SIG-M5 (cell line): ENCODE data around the gene IMP4.
"Not testable (repeated sequence)": the region's sequence is repeated elsewhere in the genome, so short reads cannot be mapped to it uniquely, and the experiment has no call there.

Experiments
- DNase-seq: peaks from one replicate; lab custom pipeline; 2025; lab: John Stamatoyannopoulos, UW

Gene IMP4, protein sequence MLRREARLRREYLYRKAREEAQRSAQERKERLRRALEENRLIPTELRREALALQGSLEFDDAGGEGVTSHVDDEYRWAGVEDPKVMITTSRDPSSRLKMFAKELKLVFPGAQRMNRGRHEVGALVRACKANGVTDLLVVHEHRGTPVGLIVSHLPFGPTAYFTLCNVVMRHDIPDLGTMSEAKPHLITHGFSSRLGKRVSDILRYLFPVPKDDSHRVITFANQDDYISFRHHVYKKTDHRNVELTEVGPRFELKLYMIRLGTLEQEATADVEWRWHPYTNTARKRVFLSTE

DNA sequence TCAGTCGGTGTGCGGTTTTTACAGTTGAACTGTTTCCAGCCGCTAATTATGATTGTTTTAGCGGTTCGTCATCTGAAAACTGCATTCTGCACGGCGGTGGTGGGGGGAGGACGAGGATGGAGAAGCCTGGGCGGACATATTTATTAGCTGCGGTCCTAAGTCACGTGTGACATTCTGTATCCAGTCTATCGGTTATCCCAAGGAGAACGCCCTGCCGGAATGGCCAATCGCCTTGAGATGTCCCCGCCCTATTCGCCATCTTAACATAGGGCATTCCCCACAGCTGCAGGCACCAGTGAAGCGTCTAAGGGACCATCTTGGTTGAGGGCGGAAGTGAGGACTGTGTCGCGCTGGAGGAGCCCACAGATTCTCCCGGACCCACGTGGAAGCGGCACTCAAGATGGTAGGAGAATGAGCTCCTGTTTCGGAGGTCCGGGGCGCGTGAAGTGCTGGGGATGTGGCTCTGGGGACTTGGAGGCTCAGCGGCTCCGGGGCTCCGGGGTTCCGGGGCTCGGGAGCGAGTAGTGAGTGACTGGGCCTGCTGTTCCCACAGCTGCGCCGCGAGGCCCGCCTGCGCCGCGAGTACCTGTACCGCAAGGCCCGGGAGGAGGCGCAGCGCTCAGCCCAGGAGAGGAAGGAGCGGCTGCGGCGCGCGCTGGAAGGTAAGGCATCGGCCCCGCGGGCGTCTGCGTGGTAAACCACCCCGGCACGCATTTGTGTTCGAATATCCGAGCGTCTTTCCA lies at the start of gene IMP4:
Gene IMP4 (plus strand): TSS at position 365 of the 743 bp plus-strand sequence. CDS start 36 bp downstream, at position 401.
- DNase-seq: peak; percentile 99

DNA sequence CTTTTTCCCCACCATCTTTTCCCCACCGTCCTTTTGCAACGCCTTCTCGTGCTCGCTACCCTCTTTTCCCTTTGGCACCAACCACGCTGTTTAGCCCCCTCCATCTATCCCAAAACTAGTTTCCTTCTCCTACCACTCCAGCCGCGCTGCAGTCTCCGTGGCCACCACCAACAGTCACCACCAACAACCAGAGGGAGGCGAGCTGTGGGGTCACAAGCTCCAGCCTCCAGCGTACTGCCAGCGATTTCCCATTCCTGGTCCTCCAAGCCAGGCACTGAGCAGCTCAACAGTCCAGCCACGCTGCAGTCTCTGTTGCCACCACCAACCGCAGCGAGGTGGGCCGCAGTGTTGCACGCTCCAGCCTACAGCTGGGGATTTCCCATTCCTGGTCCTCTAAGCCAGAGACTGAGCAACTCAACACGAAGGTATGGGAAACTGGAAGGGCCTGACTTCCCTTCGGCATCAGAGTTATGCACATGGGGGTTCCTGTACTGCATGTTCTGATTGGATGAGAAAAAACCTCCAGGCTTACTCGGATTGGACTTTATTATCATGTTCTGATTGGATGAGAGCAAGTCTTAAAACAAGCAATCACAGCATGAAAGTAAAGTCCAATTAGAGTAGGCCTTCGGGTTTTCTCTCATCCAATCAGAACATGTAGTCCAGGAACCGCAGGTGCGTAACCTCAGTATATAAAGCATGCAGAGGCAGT lies 42.3 kb upstream of the IMP4 start:
- no peak for DNase-seq

DNA sequence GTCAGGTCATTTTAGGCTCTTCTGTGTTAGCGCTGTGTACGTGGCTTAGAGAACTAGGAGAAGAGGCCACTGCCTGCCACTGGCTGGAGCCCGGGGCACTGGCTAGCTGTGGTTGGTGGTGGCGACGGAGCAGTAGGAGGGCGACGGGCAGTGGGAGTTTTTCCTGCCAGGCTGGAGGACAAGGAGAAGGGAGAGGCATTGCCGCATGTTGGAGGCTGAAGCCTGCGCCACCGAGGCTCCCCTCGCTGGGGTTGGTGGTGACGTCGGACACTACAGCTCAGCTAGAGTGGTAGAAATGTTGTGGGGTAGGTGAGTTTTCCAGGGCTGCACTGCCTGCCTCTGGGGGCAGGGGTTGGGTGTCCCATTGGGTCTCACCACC lies 41.7 kb upstream of the IMP4 start:
- no peak for DNase-seq

DNA sequence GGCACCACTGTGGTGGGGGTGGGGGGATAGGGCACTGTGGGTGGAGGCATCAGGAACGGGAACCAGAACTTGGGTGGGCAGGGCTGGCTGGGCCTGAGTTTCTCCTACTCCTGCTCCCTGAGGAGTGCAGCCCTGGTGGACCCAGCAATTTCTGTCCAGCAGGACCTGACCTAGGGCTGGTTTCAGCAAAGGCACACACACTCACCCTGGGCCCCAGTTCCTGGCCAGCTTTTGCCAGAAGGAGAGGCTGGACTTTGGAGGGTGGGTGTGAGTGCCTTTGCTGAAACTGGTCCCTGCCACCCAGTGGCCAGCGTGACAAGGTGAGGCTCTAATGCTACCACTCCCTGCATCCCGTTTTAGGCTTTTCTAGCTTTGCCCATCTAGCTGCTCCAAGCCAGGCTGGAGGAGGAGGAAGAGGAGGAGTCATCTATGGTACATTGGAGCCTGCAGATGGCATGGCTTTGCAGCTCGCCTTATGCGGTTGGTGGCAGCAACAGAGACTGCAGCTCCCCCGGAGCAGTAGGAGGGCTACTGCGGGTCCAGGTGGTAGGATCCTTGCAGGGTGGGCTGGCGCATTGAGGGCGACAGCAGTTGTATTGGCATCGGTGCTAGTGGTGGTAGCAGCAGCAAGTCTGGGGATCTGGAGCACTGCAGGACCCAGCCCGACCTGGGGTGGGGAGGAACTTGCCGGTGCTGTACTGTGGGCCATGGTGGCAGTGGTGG lies 40.4 kb upstream of the IMP4 start:
- DNase-seq: no peak

DNA sequence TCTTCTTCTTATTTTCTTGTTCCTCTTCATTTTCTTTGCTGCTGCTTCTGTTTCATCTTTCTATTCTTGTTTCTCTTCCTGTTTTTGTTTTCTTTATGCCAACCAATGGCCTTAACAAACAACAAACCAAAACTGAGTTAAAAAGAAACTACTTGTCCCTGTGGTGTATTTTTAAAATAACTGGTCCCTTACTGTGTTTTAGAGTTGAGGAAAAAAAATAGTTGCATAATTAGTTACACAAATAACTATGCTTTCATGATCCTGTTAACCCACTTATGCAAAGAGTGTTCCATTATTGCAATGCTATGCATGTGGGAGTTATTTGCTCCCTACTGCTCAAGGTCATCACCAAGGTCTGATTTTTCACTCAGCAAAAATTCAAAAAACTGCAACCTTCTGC lies 39.5 kb upstream of the IMP4 start:
- DNase-seq: no peak

DNA sequence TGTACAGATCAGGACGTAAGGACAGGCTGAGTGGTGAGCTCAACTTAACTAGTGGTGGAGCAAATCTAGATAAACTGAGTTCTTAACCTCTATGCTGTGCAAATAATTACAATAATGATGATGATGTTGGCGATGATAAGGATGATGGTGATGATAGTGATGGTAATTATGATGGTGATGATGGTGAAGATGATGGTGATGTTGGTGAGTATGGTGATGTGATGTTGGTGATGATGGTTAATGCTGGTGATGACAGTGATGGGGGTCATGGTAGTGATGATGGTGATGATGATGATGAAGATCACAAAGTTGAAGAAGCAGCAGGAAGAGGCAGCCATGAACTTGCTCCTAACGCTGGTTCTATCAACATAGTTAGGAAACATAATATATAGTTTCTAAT lies 38.0 kb upstream of the IMP4 start:
- no peak for DNase-seq

DNA sequence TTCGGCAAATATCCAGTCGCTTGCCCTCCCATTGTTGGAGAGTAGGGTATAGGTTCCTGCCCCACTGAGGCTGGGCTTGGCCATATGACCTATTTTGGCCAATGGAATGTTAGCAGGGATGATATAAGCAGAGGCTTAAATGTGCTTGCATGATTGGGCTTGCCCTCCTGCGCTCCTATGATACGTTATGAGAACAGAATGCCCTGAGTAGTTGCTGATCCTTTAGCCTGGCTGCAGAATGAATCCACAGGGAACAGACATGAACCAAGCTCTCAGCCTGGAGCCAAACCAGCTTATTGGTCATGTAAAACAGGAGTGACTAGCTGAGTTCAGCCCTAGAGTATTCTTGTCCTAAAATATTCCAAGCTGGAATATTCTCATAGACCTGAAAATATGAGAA lies 34.8 kb upstream of the IMP4 start:
- no peak for DNase-seq

DNA sequence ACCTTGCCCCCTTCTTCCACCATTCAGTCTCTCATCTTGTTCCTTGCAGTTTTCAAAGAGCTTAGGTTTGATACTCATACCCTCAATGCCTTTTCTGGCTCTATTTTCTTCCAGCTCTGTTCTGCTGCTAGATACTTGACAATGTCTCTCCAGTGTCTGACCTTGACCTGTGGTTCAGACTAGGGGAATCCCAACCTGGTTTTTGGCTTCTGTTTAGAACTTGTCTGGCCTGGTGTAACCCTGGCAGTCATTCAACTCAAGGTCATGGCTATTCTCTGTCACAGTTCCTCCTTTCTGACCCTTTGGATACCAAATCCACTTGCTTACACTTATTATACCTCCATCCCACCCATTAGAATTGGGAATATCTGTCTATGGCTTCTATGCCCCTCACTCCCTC lies 31.8 kb upstream of the IMP4 start:
- DNase-seq: no peak

DNA sequence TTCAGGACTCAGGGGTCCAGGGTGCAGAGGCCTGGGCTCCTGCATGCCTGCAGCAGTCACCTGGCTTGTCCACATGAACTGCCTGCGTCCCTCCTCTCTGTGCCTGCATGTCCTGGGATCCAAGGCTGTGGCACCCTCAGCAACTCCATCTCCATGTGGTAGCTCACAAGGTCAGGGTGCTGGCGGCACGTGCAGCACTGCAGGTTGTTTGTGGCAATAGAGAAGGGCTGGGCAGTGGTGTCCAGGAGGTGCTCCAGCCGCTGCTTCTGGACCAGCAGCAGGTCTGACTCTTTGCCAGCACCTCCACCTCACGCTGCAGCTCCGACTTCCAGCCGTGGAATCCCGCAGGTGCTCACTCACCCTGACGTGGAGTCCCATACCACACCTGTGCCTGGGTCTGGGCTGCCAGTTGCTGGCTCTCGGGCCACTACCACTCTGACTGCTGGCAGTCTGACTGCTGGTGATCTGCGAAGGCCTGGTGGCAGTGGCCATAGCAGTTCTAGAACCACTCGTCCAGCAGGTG lies 28.8 kb upstream of the IMP4 start:
- DNase-seq: no peak

DNA sequence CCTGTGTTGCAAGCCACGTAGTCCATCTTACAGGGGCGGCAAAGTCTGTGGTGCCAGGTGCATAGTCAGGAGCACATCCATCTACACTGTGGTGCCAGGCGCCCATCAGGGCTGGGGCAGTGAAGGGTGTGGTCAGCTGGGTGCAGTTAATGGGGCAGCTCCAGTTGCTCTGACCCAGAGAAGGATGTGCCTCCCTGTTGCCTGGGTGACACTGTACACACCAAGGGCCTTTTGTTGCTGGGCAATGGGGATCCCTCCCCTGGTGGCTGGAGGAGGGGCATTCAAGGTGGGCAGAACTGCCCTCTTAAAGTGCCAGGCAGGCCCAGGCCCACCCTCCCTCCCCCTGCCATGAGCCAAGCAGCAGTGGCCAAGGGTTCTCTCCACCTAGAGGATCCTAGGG lies 28.3 kb upstream of the IMP4 start:
- DNase-seq: no peak

DNA sequence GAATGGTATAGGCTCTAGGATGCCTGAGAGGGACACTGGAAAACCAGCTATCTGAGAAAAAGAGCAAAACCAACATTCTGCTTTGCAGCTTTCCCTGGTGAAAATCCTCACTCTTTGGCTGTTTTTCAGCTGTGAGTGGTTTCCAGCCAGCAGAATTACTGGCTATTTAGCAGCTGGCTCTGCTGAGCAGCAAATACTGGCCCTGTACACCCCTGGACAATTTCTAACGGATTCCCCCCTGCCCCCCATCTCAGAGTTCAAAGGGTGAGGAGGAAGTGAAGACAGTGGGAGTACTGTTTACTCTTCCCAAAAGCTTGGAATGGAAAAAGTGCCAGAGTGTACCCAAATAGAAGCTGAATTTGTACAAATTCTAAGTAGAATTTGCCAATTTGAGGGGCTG lies 26.1 kb upstream of the IMP4 start:
- DNase-seq: no peak

DNA sequence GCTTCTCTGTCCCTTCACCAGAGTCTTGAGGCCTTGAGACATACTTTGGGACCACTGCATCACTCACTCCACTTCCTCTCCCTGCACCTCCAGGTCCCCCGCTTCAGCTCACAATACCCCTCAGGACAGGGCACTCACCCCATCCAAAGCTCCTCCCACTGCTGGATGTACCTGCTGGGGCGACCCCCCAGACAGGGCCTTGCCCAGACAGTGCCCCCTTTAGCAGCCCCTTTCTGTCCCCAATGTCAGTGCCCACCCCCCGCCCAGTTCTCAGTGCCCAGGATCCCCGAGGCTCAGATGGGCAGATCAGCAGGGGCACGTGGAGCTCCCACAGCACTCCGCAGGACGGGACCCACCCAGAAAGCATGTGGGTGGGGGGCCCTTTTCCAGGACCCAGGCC lies 23.8 kb upstream of the IMP4 start:
- no peak for DNase-seq

DNA sequence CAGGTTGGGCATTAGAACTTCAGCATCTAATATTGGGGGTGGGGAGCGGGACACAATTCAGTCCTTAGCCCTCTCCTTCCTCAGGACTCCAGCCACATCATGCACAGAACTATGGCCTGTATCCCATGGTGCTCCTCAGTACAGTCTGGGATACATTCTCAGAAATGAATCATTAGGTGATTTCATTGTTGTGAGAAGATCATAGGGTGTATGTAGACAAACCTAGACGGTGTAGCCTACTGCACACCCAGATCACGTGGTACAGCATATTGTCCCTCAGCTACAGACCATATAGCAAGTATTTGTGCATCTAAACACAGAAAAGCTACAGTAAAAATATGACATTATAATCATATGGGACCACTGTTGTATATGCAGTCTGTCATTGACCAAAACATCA lies 23.2 kb upstream of the IMP4 start:
- DNase-seq: no peak

DNA sequence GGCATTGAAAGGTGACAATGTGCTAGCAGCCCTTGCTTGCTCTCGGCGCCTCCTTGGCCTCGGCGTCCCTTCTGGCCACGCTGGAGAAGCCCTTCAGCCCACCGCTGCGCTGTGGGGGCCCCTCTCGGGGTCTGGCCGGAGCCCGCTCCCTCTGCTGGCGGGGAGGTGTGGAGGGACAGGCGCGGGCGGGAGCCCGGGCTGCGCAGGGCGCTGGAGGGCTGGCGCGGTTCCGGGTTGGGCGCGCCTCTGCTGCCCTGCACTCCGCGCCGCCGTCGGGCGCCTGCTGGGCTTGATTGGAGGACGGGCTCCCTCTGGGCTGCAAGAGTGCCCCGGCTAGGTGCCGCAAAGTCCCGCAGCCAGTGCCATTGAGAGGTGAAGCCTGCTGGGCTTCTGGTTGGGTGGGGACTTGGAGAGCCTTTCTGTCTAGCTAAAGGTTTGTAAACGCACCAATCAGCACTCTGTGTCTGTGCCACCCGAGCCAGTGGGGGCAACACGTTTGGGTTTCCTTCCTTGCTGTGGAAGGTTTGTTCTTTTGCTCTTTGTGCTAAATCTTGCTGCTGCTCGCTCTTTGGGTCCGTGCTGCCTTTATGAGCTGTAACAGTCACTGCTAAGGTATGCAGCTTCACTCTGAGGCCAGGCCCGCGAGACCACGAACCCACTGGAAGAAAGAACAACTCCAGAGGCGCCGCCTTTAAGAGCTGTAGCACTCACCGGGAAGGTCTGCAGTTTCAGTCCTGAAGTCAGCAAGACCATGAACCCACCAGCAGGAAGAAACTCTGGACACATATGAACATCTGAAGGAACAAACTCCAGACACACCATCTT lies 14.8 kb upstream of the IMP4 start:
- no peak for DNase-seq

DNA sequence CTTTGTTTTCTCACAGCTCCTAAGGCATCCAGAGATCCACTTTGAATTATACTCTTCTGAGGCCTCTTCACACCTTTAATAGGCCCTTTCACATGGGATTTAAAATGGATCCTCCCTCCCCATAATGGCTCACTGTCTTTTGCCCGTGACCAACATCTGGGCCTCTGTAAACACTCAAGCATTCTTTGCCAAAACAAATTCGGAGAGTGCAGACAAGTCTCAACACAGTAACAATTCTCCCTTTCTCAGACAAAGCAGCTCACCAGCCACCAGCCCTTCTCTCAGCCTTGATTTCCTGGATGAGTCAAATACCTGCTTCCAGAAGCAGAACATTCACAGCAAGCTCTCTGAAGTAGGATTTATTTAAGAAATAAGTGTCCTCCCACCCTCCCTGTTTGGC lies 14.0 kb upstream of the IMP4 start:
- DNase-seq: no peak

DNA sequence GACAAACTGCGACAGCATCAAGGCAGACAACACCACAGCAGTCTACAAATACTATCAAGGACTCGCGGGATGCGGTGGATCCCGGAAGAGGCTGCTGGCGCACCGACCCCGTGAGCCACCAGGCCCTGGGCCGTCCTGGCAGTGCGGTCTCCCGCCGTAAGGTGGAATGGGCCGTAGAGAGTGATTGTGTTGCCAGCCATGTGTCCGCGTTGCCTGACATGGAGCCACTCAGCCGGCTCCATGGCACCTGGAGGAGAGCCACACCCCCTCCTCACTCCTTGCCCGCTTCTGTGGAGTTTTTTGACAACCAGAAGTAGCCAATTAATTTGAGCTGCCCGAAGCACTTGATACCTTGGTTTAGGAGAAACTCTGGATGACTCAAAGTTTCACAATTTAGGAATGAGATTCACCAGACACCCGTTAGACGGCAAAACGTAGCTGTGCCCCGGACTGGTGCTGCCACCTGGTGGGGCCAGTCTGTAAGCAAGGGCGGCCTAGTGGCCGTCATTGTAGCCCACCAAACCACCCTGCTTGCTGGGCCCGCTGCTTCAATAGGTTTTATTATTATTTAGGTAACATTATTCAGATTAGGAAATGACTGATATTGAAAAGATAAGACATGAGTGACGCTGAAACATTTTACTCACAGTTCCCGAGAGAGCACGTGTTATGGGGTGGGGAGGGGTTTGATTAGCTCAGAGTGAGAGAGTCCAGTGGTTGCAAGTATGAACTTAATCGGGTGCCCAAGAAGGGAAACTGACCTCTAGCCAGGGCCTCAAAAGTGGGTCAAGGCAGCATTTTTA lies 10.2 kb upstream of the IMP4 start:
- DNase-seq: no peak

DNA sequence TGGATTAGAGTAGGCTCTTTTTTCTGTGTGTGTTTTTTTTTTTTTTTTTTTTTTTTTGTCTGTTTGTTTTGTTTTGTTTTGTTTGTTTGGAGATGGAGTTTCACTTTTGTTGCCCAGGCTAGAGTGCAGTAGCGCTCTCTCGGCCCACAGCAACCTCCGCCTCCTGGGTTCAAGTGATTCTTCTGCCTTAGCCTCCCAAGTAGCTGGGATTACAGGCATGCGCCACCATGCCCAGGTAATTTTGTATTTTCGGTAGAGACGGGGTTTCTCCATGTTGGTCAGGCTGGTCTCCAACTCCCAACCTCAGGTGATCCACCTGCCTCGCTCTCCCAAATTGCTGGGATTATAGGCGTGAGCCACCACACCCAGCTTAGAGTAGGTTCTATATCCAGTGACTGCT lies 9.4 kb upstream of the IMP4 start:
- not testable (repeated sequence) for DNase-seq

DNA sequence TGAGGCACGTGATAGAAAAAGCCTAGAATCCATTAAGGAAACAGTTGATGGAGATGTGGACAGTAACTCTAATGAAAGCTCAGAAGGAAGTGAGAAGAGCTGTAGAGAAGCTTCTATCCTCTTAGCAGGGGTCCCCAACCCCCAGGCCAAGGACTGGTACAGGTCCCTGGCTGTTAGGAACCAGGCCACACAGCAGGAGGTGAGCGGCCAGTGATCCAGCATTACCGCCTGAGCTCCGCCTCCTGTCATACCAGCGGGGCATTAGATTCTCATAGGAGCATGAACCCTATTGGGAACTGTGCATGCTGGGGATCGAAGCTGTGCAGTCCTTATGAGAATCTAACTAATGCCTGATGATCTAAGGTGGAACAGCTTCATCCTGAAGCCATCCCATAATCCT lies 8.7 kb upstream of the IMP4 start:
- DNase-seq: no peak

DNA sequence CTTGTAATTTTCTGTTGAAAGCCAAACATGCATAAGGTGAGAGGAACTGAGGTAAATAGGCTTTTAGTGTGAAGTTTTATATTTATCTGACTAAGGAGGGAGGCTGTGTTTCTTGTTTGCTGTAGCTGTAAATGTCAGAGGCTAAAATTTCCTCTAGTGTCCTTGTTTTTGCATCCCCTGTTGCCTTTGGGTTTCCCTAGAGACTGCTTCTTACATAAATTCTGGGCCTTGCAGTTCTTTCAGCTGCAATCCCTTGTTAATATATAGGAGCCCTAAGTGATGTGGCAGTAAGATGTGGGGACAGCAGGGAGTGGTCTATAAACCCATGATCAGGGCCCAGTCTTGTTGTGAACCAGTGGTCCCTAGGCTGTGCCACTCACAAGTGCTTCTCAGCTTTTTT lies 7.5 kb upstream of the IMP4 start:
- DNase-seq: no peak

DNA sequence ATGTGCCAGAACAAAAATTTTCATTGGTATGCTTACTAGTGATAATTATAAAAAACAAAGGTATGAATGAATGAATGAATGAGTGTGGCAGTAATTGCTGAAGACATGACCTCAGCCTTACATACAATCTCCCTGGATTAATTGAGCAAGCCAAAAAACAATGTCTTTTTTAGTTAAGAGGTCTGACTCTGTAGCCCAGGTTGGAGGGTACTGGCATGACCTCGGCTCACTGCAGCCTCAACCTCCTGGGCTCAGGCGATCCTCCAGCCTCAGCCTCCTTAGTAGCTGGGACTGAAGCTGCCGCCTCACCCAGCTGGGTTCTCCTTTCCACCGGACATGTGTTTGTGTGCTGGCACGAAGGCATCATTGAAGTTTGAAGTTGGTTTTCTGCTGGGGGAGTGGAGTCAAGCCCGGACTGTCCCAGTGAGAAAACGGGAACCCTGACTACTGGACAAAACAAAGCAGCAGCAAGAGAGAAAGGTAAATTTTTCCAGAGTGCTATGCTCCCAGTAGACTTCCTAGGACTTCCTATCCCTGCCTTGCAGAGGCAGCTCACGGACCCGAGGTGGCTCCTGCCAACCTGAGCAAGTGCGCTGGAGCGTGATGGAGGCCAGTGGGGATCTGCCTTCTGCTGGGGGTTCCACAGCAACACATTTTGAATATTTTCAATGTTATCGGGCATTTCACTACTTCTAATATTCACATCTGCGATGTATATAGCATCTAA lies 6.4 kb upstream of the IMP4 start:
- no peak for DNase-seq
